A549 (cell line): ENCODE data around the gene YKT6. TPM values are rescaled to one million over a fixed set of nuclear protein-coding genes. Genes with fewer than 3 reads are reported as not detected.

Experiments used
- ATAC-seq, 2 experiments: fragments of 200-7000 bp in 1 of 2; fragments of >200 bp in 1 of 2; cut with Nextera tagmentation in 1 of 2; cut with Tn5 transposase in 1 of 2; 3 replicates each; pipeline versions ENCODE4 v1.8.0 to v1.9.1; 2018 to 2020; ENCODE audit warnings: mild to moderate bottlenecking in 1 of 2, moderate library complexity in 1 of 2
- CTCF ChIA-PET: fragments of 300-600 bp; sonication (Branson Sonifier 250); formaldehyde crosslinking; extraction: SDS; loops from one replicate; lab custom pipeline; 2021; ENCODE audit warnings: antibody characterized with exemption, inconsistent platforms; lab: Yijun Ruan, JAX
- POLR2A ChIA-PET: fragments of 350-600 bp; formaldehyde crosslinking; extraction: SDS; loops from one replicate; lab custom pipeline; 2021; ENCODE audit warnings: antibody characterized with exemption, inconsistent platforms; lab: Yijun Ruan, JAX
- DNase-seq, 2 experiments: peaks; one replicate each; pipeline versions ENCODE4 v3.0.0 to v3.0.0-alpha.2; 2011 to 2016; ENCODE audit warnings: low read depth in 1 of 2, low spot score in 1 of 2
- FAIRE-seq: peaks from 2 replicates; lab custom pipeline; 2011; peaks lifted over from hg19 to GRCh38; lab: Jason Lieb, UNC
- H3K27ac ChIP-seq, 2 experiments: fragments of >200 bp; sonication (Bioruptor Twin); formaldehyde crosslinking; 3 replicates each; pipeline ENCODE4 v1.5.1; 2016 to 2017
- H3K4me1 ChIP-seq: fragments of >200 bp; sonication (Bioruptor Twin); formaldehyde crosslinking; 3 replicates; pipeline ENCODE4 v1.6.1; 2016
- H3K4me2 ChIP-seq: fragments of >200 bp; sonication (Bioruptor Twin); formaldehyde crosslinking; 3 replicates; pipeline ENCODE4 v1.6.1; 2016
- H3K4me3 ChIP-seq: fragments of >200 bp; sonication (Bioruptor Twin); formaldehyde crosslinking; 3 replicates; pipeline ENCODE4 v1.5.1; 2016
- H3K9me3 ChIP-seq: fragments of >200 bp; sonication (Bioruptor Twin); formaldehyde crosslinking; 3 replicates; pipeline ENCODE4 v1.6.1; 2016
- BHLHE40 ChIP-seq: IDR thresholded peaks from 2 replicates; pipeline ENCODE4 v1.6.1; 2012; ENCODE audit warnings: low read depth, low read length, inconsistent platforms
- CTCF ChIP-seq: fragments of >200 bp; sonication (Bioruptor Twin); formaldehyde crosslinking; IDR thresholded peaks from 3 replicates; pipeline ENCODE4 v1.5.1; 2016
- ELK1 ChIP-seq: fragments of 150-350 bp; IDR thresholded peaks from 2 replicates; pipeline ENCODE4 v1.6.1; 2014; ENCODE audit warnings: low read depth, mild to moderate bottlenecking, low read length
- EP300 ChIP-seq, 2 experiments: fragments of >200 bp; sonication (Bioruptor Twin); formaldehyde crosslinking; IDR thresholded peaks; 2 replicates in 1 of 2; 3 replicates in 1 of 2; pipeline ENCODE4 v1.6.1; 2016 to 2017
- FOSB ChIP-seq: fragments of 250-450 bp; sonication (Bioruptor Pico); IDR thresholded peaks from 2 replicates; pipeline ENCODE4 v1.5.0; 2020; ENCODE audit warnings: mild to moderate bottlenecking, moderate library complexity
- FOSL2 ChIP-seq, 2 experiments: fragments of 450-650 bp in 1 of 2; fragments of >200 bp in 1 of 2; sonication (Bioruptor Twin) in 1 of 2; formaldehyde crosslinking; IDR thresholded peaks; 2 replicates each; pipeline versions ENCODE4 v1.5.0 to v1.6.1; 2016 to 2020; ENCODE audit warnings: mild to moderate bottlenecking in 1 of 2, moderate library complexity in 1 of 2
- GATA3 ChIP-seq: IDR thresholded peaks from 2 replicates; pipeline ENCODE4 v1.6.1; 2012; ENCODE audit warnings: borderline replicate concordance
- HOXB13 ChIP-seq: fragments of 250-450 bp; sonication (Bioruptor Pico); IDR thresholded peaks from 2 replicates; pipeline ENCODE4 v1.5.0; 2020; ENCODE audit warnings: low read depth, mild to moderate bottlenecking, moderate library complexity
- HOXB5 ChIP-seq: fragments of 250-450 bp; sonication (Bioruptor Pico); IDR thresholded peaks from 2 replicates; pipeline ENCODE4 v1.5.0; 2020; ENCODE audit warnings: mild to moderate bottlenecking, moderate library complexity
- JUN ChIP-seq, 2 experiments: fragments of >200 bp; sonication (Bioruptor Twin); formaldehyde crosslinking; IDR thresholded peaks; 2 replicates in 1 of 2; 3 replicates in 1 of 2; pipeline ENCODE4 v1.6.1; 2016 to 2017
- JUNB ChIP-seq: fragments of >200 bp; sonication (Bioruptor Twin); formaldehyde crosslinking; IDR thresholded peaks from 2 replicates; pipeline ENCODE4 v1.6.1; 2016
- KDM5A ChIP-seq: fragments of 200-600 bp; sonication (generic); IDR thresholded peaks from 2 replicates; pipeline ENCODE4 v1.6.1; 2016; ENCODE audit warnings: antibody characterized with exemption, mild to moderate bottlenecking
- MAX ChIP-seq: IDR thresholded peaks from 2 replicates; pipeline ENCODE4 v1.6.1; 2012
- MAZ ChIP-seq: fragments of 150-350 bp; IDR thresholded peaks from 2 replicates; pipeline ENCODE4 v1.6.1; 2014; ENCODE audit warnings: antibody characterized with exemption, low read depth, low read length, borderline replicate concordance
- NPAS2 ChIP-seq: fragments of 250-450 bp; sonication (Bioruptor Pico); IDR thresholded peaks from 2 replicates; pipeline ENCODE4 v1.8.0; 2022; ENCODE audit warnings: mild to moderate bottlenecking, moderate library complexity, borderline replicate concordance
- PBX3 ChIP-seq: IDR thresholded peaks from 2 replicates; pipeline ENCODE4 v1.6.1; 2012
- RARB ChIP-seq: fragments of 250-450 bp; sonication (Bioruptor Pico); IDR thresholded peaks from 2 replicates; pipeline ENCODE4 v1.8.0; 2021; ENCODE audit warnings: mild to moderate bottlenecking, moderate library complexity
- RCOR1 ChIP-seq: fragments of 150-350 bp; IDR thresholded peaks from 2 replicates; pipeline ENCODE4 v1.6.1; 2014; ENCODE audit warnings: antibody characterized with exemption, low read length, low read depth
- RFX5 ChIP-seq: fragments of 450-650 bp; IDR thresholded peaks from 2 replicates; pipeline ENCODE4 v1.7.1; 2014; ENCODE audit warnings: antibody characterized with exemption, mild to moderate bottlenecking, moderate library complexity
- SREBF2 ChIP-seq: fragments of 450-650 bp; IDR thresholded peaks from 2 replicates; pipeline ENCODE4 v1.6.1; 2014; ENCODE audit warnings: mild to moderate bottlenecking, moderate library complexity
- TFCP2L1 ChIP-seq: fragments of 250-450 bp; sonication (Bioruptor Pico); IDR thresholded peaks from 2 replicates; pipeline ENCODE4 v1.5.0; 2021; ENCODE audit warnings: mild to moderate bottlenecking
- ZFP36 ChIP-seq: fragments of 450-650 bp; IDR thresholded peaks from 2 replicates; pipeline ENCODE4 v1.6.1; 2014; ENCODE audit warnings: borderline replicate concordance; ENCODE audit not compliant: partially characterized antibody
- ZSCAN20 ChIP-seq: fragments of 250-450 bp; sonication (Bioruptor Pico); IDR thresholded peaks from 2 replicates; pipeline ENCODE4 v1.8.0; 2022; ENCODE audit warnings: mild to moderate bottlenecking, moderate library complexity
- WGBS: methylation state at CpG from one replicate; pipeline ENCODE4 v1.1.6; 2017; ENCODE audit errors: missing lambda C conversion rate; 5-methylcytosine and 5-hydroxymethylcytosine counted together
- polyA plus RNA-seq, 4 experiments: library from polyadenylated mRNA; depleted of rRNA in 3 of 4; stranded (reverse); fragments of >200 nt; fragmentation: RNase III in 1 of 4; extraction: RNeasy Plus Mini Kit Qiagen cat#74134 plus additional on column Dnase treatment in 1 of 4; gene quantifications; 2 replicates in 3 of 4; 3 replicates in 1 of 4; pipeline ENCODE4 v1.2.3, GENCODE V29; 2011 to 2017

Gene YKT6
- polyA plus RNA-seq, 2 of the 4 experiments (the other 2 are of a cell fraction): 113 to 130 TPM

- ATAC-seq: no peak
- Histone ChIP-seq H3K4me1 (peaks cover 27% of the 10 kb centered on the region), H3K4me3 (no peak overlapping the region), H3K9me3 (peaks cover 10% of the 10 kb centered on the region; the same call in 1 of the 3 replicates), H3K4me2 (no peak overlapping the region), H3K27ac (peak overlapping the region in 1 of 2 experiments; percentile 22; a peak in 1 of 6 replicates)
- WGBS: 37% methylated on average over 2 of the region's 2 CpGs
- no peak for FAIRE-seq
- no peak for TF ChIP-seq ZSCAN20 (CRISPR knock-in tag)
- no peak for TF ChIP-seq KDM5A
- TF ChIP-seq SREBF2: no peak
- TF ChIP-seq EP300 (IDR thresholded peaks at IDR 0.05): no peak
- no peak for TF ChIP-seq RFX5
- TF ChIP-seq PBX3: no peak
- TF ChIP-seq HOXB5 (CRISPR knock-in tag): no peak
- no peak for TF ChIP-seq TFCP2L1 (CRISPR knock-in tag)
- TF ChIP-seq HOXB13: no peak
- TF ChIP-seq MAZ: no peak
- no peak for TF ChIP-seq JUN (IDR thresholded peaks at IDR 0.05)
- TF ChIP-seq RARB (CRISPR knock-in tag): no peak
- TF ChIP-seq ELK1: no peak
- no peak for TF ChIP-seq CTCF
- TF ChIP-seq FOSB (CRISPR knock-in tag): no peak
- no peak for TF ChIP-seq RCOR1
- TF ChIP-seq ZFP36: no peak
- no peak for TF ChIP-seq NPAS2 (CRISPR knock-in tag)
- TF ChIP-seq JUNB: no peak
- ChIA-PET POLR2A (no interaction called here), CTCF (interaction anchor here (0.8 to 1.4 kb wide), 4 partner anchors 10 to 98 kb away, joined by 3 to 5 read pairs (median 3); no protein-coding TSS in a partner anchor)
- DNase-seq: no peak
Observed at GRCh38 chr7:44183386-44183785, 17.4 kb upstream of the YKT6 start.

GRCh38 chr7:44184206-44184872, 16.4 kb upstream of the YKT6 start:
- FAIRE-seq: no peak
- H3K4me1 ChIP-seq: peaks cover 26% of the 10 kb centered on the region
- POLR2A ChIA-PET: no interaction called here
- ATAC-seq: peak; percentile 97 to 98
- peak; percentile 68 for TF ChIP-seq JUNB
- TF ChIP-seq MAX: peak; percentile 51; the same call in 1 of the 2 replicates
- TF ChIP-seq BHLHE40: no peak
- peak; percentile 80 for TF ChIP-seq FOSL2 (IDR thresholded peaks at IDR 0.05)
- TF ChIP-seq FOSL2 (CRISPR knock-in tag; IDR thresholded peaks at IDR 0.05): peak; percentile 91
- peak in 1 of 2 experiments; percentile 47; a peak in 1 of 5 replicates for TF ChIP-seq JUN (IDR thresholded peaks at IDR 0.05)
- no peak for TF ChIP-seq GATA3
- peak overlapping the region; percentile 47 to 74 for H3K27ac ChIP-seq
- H3K9me3 ChIP-seq: peaks cover 10% of the 10 kb centered on the region; the same call in 1 of the 3 replicates
- 63% methylated on average over 16 of the region's 16 CpGs for WGBS
- peak overlapping the region; percentile 50 for H3K4me2 ChIP-seq
- CTCF ChIA-PET: interaction anchor here (1.0 to 1.3 kb wide), 2 partner anchors 23 to 29 kb away, joined by 3 to 4 read pairs; no protein-coding TSS in a partner anchor
- no peak overlapping the region for H3K4me3 ChIP-seq
- DNase-seq: peak; percentile 73 to 92
